DOHH2 (cell line): Measurements from ENCODE around the gene CCDC63.

ENCODE experiments used
- H3F3A ChIP-seq: fragments of 200-600 bp; sonication (generic), shearing (Covaris generic); 2 replicates; pipeline ENCODE4 v1.6.0; 2016; ENCODE audit warnings: antibody characterized with exemption, mild to moderate bottlenecking; ENCODE audit not compliant: control insufficient read depth, insufficient read depth
- H3K27ac ChIP-seq: fragments of 200-600 bp; sonication (generic); 2 replicates; pipeline ENCODE4 v1.5.1; 2014; ENCODE audit warnings: low read depth, mild to moderate bottlenecking, low read length, moderate library complexity
- H3K27me3 ChIP-seq: fragments of 200-600 bp; sonication (generic); 2 replicates; pipeline ENCODE4 v1.6.1; 2014; ENCODE audit warnings: mild to moderate bottlenecking, low read length, mixed read lengths; ENCODE audit not compliant: control insufficient read depth
- H3K36me3 ChIP-seq: fragments of 200-600 bp; sonication (generic); 2 replicates; pipeline ENCODE4 v1.6.1; 2014; ENCODE audit warnings: mild to moderate bottlenecking, low read length, moderate library complexity, mixed read lengths; ENCODE audit not compliant: control insufficient read depth
- H3K4me1 ChIP-seq: fragments of 200-600 bp; sonication (generic); 2 replicates; pipeline ENCODE4 v1.6.1; 2014; ENCODE audit warnings: mild to moderate bottlenecking, low read length, mixed read lengths; ENCODE audit not compliant: control insufficient read depth
- H3K4me2 ChIP-seq: fragments of 200-600 bp; sonication (generic); 2 replicates; pipeline ENCODE4 v1.6.0; 2014; ENCODE audit warnings: mild to moderate bottlenecking, low read length, moderate library complexity
- H3K4me3 ChIP-seq: fragments of 200-600 bp; sonication (generic); 2 replicates; pipeline ENCODE4 v1.5.1; 2014; ENCODE audit warnings: mild to moderate bottlenecking, low read length, mixed read lengths
- H3K79me2 ChIP-seq: fragments of 200-600 bp; sonication (generic); 2 replicates; pipeline ENCODE4 v1.6.1; 2014; ENCODE audit warnings: mild to moderate bottlenecking, low read length, mixed read lengths; ENCODE audit not compliant: control insufficient read depth
- H3K9me2 ChIP-seq: fragments of 200-600 bp; sonication (generic); replicated peaks from 2 replicates; pipeline ENCODE4 v1.6.1; 2014; ENCODE audit warnings: mild to moderate bottlenecking, low read length, mixed read lengths; ENCODE audit not compliant: control insufficient read depth
- H3K9me3 ChIP-seq: fragments of 200-600 bp; sonication (generic); 2 replicates; pipeline ENCODE4 v1.6.1; 2014; ENCODE audit warnings: antibody characterized with exemption, low read length, mixed read lengths; ENCODE audit not compliant: control insufficient read depth, insufficient read depth
- H4K20me1 ChIP-seq: fragments of 200-600 bp; sonication (generic); 2 replicates; pipeline ENCODE4 v1.6.0; 2014; ENCODE audit warnings: low read depth, mild to moderate bottlenecking, antibody characterized with exemption, low read length, moderate library complexity; ENCODE audit not compliant: control insufficient read depth, insufficient read depth
- CTCF ChIP-seq: fragments of 200-600 bp; sonication (generic); IDR thresholded peaks from one replicate; pipeline ENCODE4 v1.5.1; 2014; ENCODE audit warnings: antibody characterized with exemption, mild to moderate bottlenecking, low read depth, low read length; ENCODE audit not compliant: poor library complexity, severe bottlenecking
- EZH2phosphoT487 ChIP-seq: fragments of 200-600 bp; sonication (generic); IDR thresholded peaks from 2 replicates; pipeline ENCODE4 v1.6.1; 2017; ENCODE audit warnings: borderline replicate concordance, mild to moderate bottlenecking, antibody characterized with exemption, low read length, moderate library complexity, mixed read lengths

CCDC63 gene

DNA sequence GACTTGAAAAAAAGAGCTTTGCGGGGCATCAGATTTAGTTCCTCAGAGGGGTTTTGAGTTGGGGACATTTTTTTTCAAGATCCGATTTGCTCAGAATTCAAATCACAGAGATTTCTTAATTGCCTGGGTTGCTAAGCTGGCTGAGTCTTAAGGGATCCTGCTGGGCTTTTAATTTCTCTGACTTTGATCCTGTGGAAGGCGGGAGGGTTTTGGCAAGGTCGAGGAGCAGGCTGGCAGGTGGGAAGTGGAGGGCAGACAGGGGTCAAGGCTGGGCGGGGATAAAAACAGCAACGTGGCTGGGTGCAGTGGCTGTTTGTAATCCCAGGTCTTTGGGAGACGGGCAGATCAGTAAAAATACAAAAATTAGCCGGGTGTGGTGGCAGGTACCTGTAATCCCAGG, 33.5 kb upstream of the CCDC63 start:
- H3K4me2 ChIP-seq = no peak overlapping the region
- no peak overlapping the region for H3K27ac ChIP-seq
- no peaks in the 10 kb centered on the region for H3K9me3 ChIP-seq
- no peaks in the 10 kb centered on the region for H3K79me2 ChIP-seq
- no peaks in the 10 kb centered on the region for H4K20me1 ChIP-seq
- H3K4me3 ChIP-seq = no peak overlapping the region
- no peak for TF ChIP-seq EZH2phosphoT487
- no peak for TF ChIP-seq CTCF
- H3K27me3 ChIP-seq = peaks cover 36% of the 10 kb centered on the region
- no peaks in the 10 kb centered on the region for H3K36me3 ChIP-seq
- no peaks in the 10 kb centered on the region for H3F3A ChIP-seq
- H3K9me2 ChIP-seq = no peaks in the 10 kb centered on the region
- peaks cover 14% of the 10 kb centered on the region for H3K4me1 ChIP-seq

DNA sequence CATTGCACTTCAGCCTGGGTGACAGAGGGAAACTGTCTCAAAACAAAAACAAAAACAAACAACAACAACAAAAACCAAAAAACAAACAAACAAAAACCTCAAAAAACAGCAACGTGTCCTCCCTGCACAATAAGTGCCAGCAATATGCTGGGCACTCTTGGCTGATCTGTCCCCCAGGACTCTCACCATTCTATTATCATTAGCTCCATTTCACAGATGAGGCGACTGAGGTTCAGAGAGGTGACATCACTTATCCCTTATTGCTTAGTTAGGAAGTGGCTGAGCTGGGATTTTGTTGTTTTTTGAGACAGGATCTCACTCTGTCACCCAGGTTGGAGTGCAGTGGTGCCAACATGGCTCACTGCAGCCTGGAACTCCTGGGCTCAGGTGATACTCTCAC, 33.0 kb upstream of the CCDC63 start:
- H3K9me2 ChIP-seq = no peaks in the 10 kb centered on the region

GRCh38 chr12:110816248-110816647, 30.5 kb upstream of the CCDC63 start:
- Histone ChIP-seq H3K27ac (no peak overlapping the region), H4K20me1 (no peaks in the 10 kb centered on the region), H3K4me1 (peaks cover 4% of the 10 kb centered on the region; the same call in 1 of the 2 replicates), H3K9me2 (no peaks in the 10 kb centered on the region), H3K27me3 (peaks cover 36% of the 10 kb centered on the region), H3K36me3 (no peaks in the 10 kb centered on the region), H3K4me3 (no peak overlapping the region), H3F3A (0 out of 2 replicates have a peak, but pooled peaks cover 3% of the 10 kb centered on the region), H3K79me2 (no peaks in the 10 kb centered on the region), H3K9me3 (no peaks in the 10 kb centered on the region), H3K4me2 (no peak overlapping the region)
- TF ChIP-seq CTCF = no peak
- no peak for TF ChIP-seq EZH2phosphoT487

More for the DNA sequence above, 33.0 kb upstream of the CCDC63 start:
- no peak overlapping the region for H3K4me2 ChIP-seq
- peaks cover 36% of the 10 kb centered on the region for H3K27me3 ChIP-seq
- H3K4me1 ChIP-seq = peaks cover 14% of the 10 kb centered on the region
- no peak overlapping the region for H3K4me3 ChIP-seq
- TF ChIP-seq CTCF (no peak), EZH2phosphoT487 (no peak)
- H4K20me1 ChIP-seq = no peaks in the 10 kb centered on the region
- H3K9me3 ChIP-seq = no peaks in the 10 kb centered on the region
- no peak overlapping the region for H3K27ac ChIP-seq
- H3F3A ChIP-seq = no peaks in the 10 kb centered on the region
- H3K79me2 ChIP-seq = no peaks in the 10 kb centered on the region
- H3K36me3 ChIP-seq = no peaks in the 10 kb centered on the region

GRCh38 chr12:110816779-110817178, 30.0 kb upstream of the CCDC63 start:
- 0 out of 2 replicates have a peak, but pooled peaks cover 3% of the 10 kb centered on the region for H3F3A ChIP-seq
- no peak for TF ChIP-seq CTCF
- TF ChIP-seq EZH2phosphoT487 = no peak
- no peaks in the 10 kb centered on the region for H3K36me3 ChIP-seq
- H3K27ac ChIP-seq = no peak overlapping the region
- H3K4me3 ChIP-seq = no peak overlapping the region
- no peaks in the 10 kb centered on the region for H3K9me2 ChIP-seq
- no peaks in the 10 kb centered on the region for H4K20me1 ChIP-seq
- H3K9me3 ChIP-seq = no peaks in the 10 kb centered on the region
- no peak overlapping the region for H3K4me2 ChIP-seq
- peaks cover 32% of the 10 kb centered on the region for H3K27me3 ChIP-seq
- no peaks in the 10 kb centered on the region for H3K79me2 ChIP-seq
- H3K4me1 ChIP-seq = peaks cover 4% of the 10 kb centered on the region; the same call in 1 of the 2 replicates
